ENCODE data around the gene TOMM20L.

The TOMM20L gene

DNA sequence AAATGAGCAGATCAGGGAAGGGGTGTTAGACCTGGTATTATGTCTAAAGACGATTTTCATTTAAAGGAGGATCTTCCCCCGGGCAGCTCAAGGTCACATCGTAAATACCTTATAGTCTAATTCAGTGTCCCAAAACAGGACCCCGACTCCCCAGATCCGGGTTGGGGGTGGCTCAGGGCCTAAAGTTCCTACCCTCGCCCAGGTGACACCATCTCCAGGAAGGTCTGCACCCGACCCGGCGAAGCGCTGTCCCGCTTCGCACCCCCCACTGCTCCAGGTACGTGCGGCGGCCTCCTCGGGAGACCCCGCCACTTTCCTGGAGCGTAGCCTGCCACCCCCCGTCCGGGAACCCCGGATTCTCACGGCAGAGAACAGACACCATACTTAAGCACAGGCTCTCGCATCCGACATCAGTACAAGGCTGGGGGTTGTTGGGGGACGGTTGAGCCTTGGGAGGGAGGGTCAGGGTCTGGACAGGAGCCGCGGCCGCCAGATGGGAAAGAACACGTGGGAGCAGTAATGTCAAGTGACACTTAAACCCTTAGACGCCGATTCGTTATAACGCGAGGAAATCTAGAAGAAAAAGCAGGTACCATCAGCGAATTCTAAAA is 31.0 kb downstream of the TOMM20L start:
- TF ChIP-seq, protein P1, sequence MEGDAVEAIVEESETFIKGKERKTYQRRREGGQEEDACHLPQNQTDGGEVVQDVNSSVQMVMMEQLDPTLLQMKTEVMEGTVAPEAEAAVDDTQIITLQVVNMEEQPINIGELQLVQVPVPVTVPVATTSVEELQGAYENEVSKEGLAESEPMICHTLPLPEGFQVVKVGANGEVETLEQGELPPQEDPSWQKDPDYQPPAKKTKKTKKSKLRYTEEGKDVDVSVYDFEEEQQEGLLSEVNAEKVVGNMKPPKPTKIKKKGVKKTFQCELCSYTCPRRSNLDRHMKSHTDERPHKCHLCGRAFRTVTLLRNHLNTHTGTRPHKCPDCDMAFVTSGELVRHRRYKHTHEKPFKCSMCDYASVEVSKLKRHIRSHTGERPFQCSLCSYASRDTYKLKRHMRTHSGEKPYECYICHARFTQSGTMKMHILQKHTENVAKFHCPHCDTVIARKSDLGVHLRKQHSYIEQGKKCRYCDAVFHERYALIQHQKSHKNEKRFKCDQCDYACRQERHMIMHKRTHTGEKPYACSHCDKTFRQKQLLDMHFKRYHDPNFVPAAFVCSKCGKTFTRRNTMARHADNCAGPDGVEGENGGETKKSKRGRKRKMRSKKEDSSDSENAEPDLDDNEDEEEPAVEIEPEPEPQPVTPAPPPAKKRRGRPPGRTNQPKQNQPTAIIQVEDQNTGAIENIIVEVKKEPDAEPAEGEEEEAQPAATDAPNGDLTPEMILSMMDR (conservative IDR thresholded peaks at IDR 0.05; ENCODE audit: low read length) = no peak
- peak; percentile 71 for DNase-seq (ENCODE audit: low read depth)
- H3K4me3 ChIP-seq (ENCODE audit: low read length) = peak overlapping the region; percentile 91

DNA sequence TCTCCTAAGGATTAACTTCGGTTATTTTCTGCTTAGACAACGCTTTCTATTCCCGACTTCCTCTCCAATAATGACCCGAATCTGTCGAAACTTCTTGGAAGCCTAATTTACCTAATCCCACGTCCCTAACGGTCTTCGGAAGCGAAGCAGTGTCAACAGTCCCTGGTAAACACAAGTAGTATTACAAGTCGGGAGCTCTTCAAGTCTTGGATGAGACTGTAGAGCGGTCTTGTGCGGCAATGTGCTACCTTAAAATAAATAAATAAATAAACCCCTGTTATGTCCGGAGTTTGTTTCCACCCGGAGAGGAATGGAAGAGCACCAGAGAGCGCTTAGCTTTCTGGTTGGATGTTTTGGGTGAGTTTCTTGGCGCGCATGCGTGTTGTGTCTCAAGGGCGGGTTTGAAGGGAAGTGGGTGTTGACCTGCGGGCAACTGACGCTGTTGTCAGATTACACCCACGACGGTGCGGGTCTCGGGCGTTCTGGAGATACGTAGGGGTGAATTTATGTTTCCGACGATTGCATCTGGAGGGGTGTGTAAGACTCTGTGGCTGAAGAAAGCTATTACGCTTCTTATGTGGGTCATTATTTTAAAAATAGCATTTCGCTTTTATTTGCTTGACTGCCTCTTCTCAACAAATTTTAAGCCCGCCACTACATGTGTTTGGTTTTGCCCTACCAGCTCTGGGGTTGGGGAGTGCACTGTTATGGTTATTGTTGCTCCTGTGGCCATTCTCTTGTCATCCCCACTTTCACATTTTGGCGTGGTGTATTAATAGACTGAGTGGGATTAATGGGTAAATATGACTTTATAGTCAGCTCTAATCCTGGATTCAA is 31.8 kb downstream of the TOMM20L start, which contains the start of the genes KIAA0586 and TIMM9:
TSS of gene KIAA0586 (plus strand) at position 439 of the 837 bp plus-strand sequence. CDS start 546 bp downstream, outside the sequence.
TSS of gene TIMM9 (minus strand) at position 251 of the 837 bp plus-strand sequence. CDS start 15,586 bp downstream, outside the sequence.
- H3K4me3 ChIP-seq (ENCODE audit: low read length) = peak within 1 kb of the TSS; percentile 91
- TF ChIP-seq, protein P1 (conservative IDR thresholded peaks at IDR 0.05; ENCODE audit: low read length) = no peak
- peak; percentile 99 for DNase-seq (ENCODE audit: low read depth)

DNA sequence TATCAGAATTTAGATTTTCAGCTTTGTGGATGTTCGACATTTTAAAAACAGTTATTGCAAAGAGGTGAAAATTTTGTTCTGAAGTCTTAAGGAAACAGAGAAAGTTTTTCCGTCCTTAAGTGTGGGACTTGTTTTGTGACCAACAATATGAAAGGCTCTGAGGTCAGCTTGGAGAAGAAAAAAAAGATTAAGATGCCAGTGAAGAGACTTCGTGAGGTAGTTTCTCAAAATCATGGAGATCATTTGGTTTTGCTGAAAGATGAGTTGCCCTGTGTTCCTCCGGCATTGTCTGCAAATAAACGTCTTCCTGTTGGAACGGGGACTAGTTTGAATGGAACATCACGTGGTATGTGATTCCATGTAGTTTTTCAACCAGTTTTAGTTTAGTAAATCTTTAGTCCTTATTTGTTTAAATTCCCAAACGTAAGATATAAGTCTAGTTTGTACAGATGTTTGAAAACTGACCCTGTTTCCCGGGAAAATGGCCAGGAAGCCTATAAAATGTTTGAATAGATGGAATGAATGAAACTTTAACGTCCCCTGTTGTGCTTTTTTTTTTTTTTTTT is 32.5 kb downstream of the TOMM20L start:
- TF ChIP-seq, protein P1 (conservative IDR thresholded peaks at IDR 0.05; ENCODE audit: low read length) = no peak
- peak; percentile 48 for DNase-seq (ENCODE audit: low read depth)
- H3K4me3 ChIP-seq (ENCODE audit: low read length) = peak overlapping the region; percentile 91

DNA sequence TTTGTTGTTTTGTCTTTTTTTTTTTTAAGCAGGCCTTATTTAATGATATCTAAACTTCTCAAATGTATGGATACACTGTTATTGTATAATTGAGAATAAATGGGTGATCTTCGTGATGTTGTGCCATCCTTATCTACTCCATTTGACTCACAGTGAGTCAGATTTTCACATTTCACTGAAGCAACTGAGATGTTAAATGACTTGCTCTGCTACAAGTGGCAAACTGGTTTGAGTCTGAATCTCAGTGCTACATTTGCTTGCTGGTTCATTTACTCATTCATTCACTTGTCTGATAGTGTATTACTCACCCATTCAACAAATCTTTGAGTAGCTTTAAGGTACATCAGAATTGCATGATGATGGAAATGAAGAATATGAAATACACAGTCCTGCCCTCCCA is 34.4 kb downstream of the TOMM20L start:
- DNase-seq (ENCODE audit: low read depth) = peak; percentile 17
- TF ChIP-seq, protein P1 (conservative IDR thresholded peaks at IDR 0.05; ENCODE audit: low read length) = no peak
- no peak overlapping the region for H3K4me3 ChIP-seq (ENCODE audit: low read length)

DNA sequence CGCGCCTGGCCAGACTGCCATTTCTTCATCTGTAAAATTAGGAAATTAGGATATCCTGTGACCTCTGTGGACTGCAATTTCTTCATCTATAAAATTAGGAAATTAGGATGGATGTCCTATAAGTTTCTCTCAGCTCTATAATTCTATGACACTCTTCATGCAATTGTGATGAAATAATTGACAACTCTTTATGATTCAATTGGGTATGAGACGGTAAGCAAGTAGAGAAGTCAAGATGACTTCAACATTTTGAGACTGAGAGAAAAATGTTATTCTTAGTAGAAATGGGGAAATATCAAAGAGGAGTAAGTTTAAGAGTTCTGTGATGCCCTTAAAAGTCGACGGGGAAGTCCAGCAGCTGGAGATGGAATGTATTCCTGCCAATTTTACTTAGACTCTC is 43.7 kb downstream of the TOMM20L start:
- no peak overlapping the region for H3K4me3 ChIP-seq (ENCODE audit: low read length)
- no peak for DNase-seq (ENCODE audit: low read depth)
- TF ChIP-seq, protein P1 (conservative IDR thresholded peaks at IDR 0.05; ENCODE audit: low read length) = no peak

DNA sequence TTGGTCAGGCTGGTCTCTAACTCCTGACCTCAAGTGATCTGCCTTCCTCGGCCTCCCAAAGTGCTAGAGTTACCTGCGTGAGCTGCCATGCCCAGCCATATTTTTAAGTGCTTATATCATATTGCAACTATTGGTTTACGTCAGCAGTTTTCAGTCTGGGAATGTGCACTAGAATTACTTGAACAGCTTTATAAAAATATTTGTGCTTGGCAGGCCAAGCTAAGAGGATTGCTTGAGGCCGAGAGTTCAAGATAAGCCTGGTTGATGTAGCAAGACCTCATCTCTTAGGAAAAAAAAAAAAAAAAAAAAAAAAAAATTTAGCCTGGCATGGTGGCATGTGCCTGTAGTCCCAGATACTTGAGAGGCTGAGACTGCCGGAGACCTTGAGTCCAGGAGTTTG is 48.9 kb downstream of the TOMM20L start:
- TF ChIP-seq, protein P1 (conservative IDR thresholded peaks at IDR 0.05; ENCODE audit: low read length) = no peak
- H3K4me3 ChIP-seq (ENCODE audit: low read length) = no peak overlapping the region
- no peak for DNase-seq (ENCODE audit: low read depth)
